ENCODE results near the gene SHOC1. TPM values are rescaled to one million over a fixed set of nuclear protein-coding genes. Genes with fewer than 3 reads are reported as not detected.

Gene SHOC1
- total RNA-seq, 3 donors from 2014 or later (not counting 1 experiment from before 2014, with no cell fraction given), result not detected

DNA sequence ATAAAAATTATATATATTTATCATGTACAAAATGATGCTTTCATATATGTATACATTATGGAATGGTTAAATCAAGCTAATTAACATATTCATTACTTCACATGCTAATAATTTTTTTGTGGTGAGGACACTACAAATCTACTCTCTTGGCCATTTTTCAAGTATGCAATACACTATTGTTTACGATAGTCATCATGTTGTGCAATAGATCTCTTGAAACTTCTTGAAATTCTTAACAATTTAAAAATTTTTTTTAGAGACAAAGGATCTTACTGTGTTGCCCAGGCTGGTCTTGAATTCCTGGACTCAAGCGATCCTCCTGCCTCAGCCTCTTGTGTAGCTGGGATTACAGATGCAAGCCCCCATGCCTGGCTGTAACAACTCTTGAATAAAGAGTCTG lies 45.2 kb upstream of the SHOC1 start:
- Histone ChIP-seq H3K27ac (ENCODE audit: low read length) (no peak overlapping the region), H3K4me3 (ENCODE audit: low read length) (no peak overlapping the region), H3K9me3 (ENCODE audit: control insufficient read depth, insufficient read depth, low read length) (no peaks in the 10 kb centered on the region), H3K36me3 (ENCODE audit: control insufficient read depth, insufficient read depth, low read length) (no peaks in the 10 kb centered on the region), H3K27me3 (ENCODE audit: control insufficient read depth, insufficient read depth, low read length) (no peaks in the 10 kb centered on the region), H3K4me1 (ENCODE audit: control insufficient read depth, insufficient read depth, low read length) (no peaks in the 10 kb centered on the region)
- intact Hi-C loops (cut with micrococcal nuclease), result no loop called here
- H3K9me3 Mint-ChIP-seq, result no peaks in the 10 kb centered on the region
- no peak for TF ChIP-seq CTCF (IDR thresholded peaks at IDR 0.05)
- no peak overlapping the region for H3K4me3 Mint-ChIP-seq
- no peaks in the 10 kb centered on the region for H3K4me1 Mint-ChIP-seq
- H3K27me3 Mint-ChIP-seq (ENCODE audit: low read depth in 2 of 2), result peaks cover 15 to 33% of the 10 kb centered on the region in 2 donors
- DNase-seq (no peak), ATAC-seq (no peak)
- H3K27ac Mint-ChIP-seq, result no peak overlapping the region
- WGBS (ENCODE audit: insufficient coverage), result 86% methylated on average over 2 of the region's 2 CpGs
- no peaks in the 10 kb centered on the region for H3K36me3 Mint-ChIP-seq

- H3K27me3 ChIP-seq (ENCODE audit: control insufficient read depth, insufficient read depth, low read length), result no peaks in the 10 kb centered on the region
- Mint-ChIP-seq H3K27ac (no peak overlapping the region), H3K36me3 (no peaks in the 10 kb centered on the region), H3K4me3 (no peak overlapping the region), H3K4me1 (no peaks in the 10 kb centered on the region), H3K9me3 (no peaks in the 10 kb centered on the region), H3K27me3 (ENCODE audit: low read depth in 2 of 2) (peaks cover 16 to 37% of the 10 kb centered on the region in 2 donors)
- DNase-seq (no peak), ATAC-seq (no peak)
- no peaks in the 10 kb centered on the region for H3K4me1 ChIP-seq (ENCODE audit: control insufficient read depth, insufficient read depth, low read length)
- 63% methylated on average over 6 of the region's 6 CpGs for WGBS (ENCODE audit: insufficient coverage)
- intact Hi-C loops (cut with micrococcal nuclease), result no loop called here
- no peak overlapping the region for H3K27ac ChIP-seq (ENCODE audit: low read length)
- TF ChIP-seq CTCF (IDR thresholded peaks at IDR 0.05), result no peak
- H3K9me3 ChIP-seq (ENCODE audit: control insufficient read depth, insufficient read depth, low read length), result no peaks in the 10 kb centered on the region
- H3K36me3 ChIP-seq (ENCODE audit: control insufficient read depth, insufficient read depth, low read length), result no peaks in the 10 kb centered on the region
- H3K4me3 ChIP-seq (ENCODE audit: low read length), result no peak overlapping the region
Measured at GRCh38 chr9:111839387-111839786, 44.6 kb upstream of the SHOC1 start.

- DNase-seq (no peak), ATAC-seq (no peak)
- Histone ChIP-seq H3K36me3 (ENCODE audit: control insufficient read depth, insufficient read depth, low read length) (no peaks in the 10 kb centered on the region), H3K27ac (ENCODE audit: low read length) (no peak overlapping the region), H3K4me1 (ENCODE audit: control insufficient read depth, insufficient read depth, low read length) (no peaks in the 10 kb centered on the region), H3K9me3 (ENCODE audit: control insufficient read depth, insufficient read depth, low read length) (no peaks in the 10 kb centered on the region), H3K27me3 (ENCODE audit: control insufficient read depth, insufficient read depth, low read length) (no peaks in the 10 kb centered on the region), H3K4me3 (ENCODE audit: low read length) (no peak overlapping the region)
- no peak overlapping the region for H3K4me3 Mint-ChIP-seq
- no peaks in the 10 kb centered on the region for H3K36me3 Mint-ChIP-seq
- H3K9me3 Mint-ChIP-seq, result no peaks in the 10 kb centered on the region
- intact Hi-C loops (cut with micrococcal nuclease), result no loop called here
- peaks cover 16 to 37% of the 10 kb centered on the region in 2 donors for H3K27me3 Mint-ChIP-seq (ENCODE audit: low read depth in 2 of 2)
- 18% methylated on average over 2 of the region's 2 CpGs for WGBS (ENCODE audit: insufficient coverage)
- no peaks in the 10 kb centered on the region for H3K4me1 Mint-ChIP-seq
- no peak for TF ChIP-seq CTCF (IDR thresholded peaks at IDR 0.05)
- H3K27ac Mint-ChIP-seq, result no peak overlapping the region
Measured at GRCh38 chr9:111838439-111838838, 43.7 kb upstream of the SHOC1 start.

GRCh38 chr9:111836311-111836710 lies 41.6 kb upstream of the SHOC1 start:
- intact Hi-C loops (cut with micrococcal nuclease), result no loop called here
- Mint-ChIP-seq H3K36me3 (no peaks in the 10 kb centered on the region), H3K9me3 (no peaks in the 10 kb centered on the region), H3K4me1 (no peaks in the 10 kb centered on the region), H3K27me3 (ENCODE audit: low read depth in 2 of 2) (peaks cover 16 to 37% of the 10 kb centered on the region in 2 donors), H3K4me3 (no peak overlapping the region), H3K27ac (no peak overlapping the region)
- no CpG with 5 or more reads among the region's 2 CpGs for WGBS (ENCODE audit: insufficient coverage)
- no peak overlapping the region for H3K27ac ChIP-seq (ENCODE audit: low read length)
- DNase-seq (no peak), ATAC-seq (no peak)
- H3K9me3 ChIP-seq (ENCODE audit: control insufficient read depth, insufficient read depth, low read length), result no peaks in the 10 kb centered on the region
- no peaks in the 10 kb centered on the region for H3K36me3 ChIP-seq (ENCODE audit: control insufficient read depth, insufficient read depth, low read length)
- no peaks in the 10 kb centered on the region for H3K27me3 ChIP-seq (ENCODE audit: control insufficient read depth, insufficient read depth, low read length)
- H3K4me1 ChIP-seq (ENCODE audit: control insufficient read depth, insufficient read depth, low read length), result no peaks in the 10 kb centered on the region
- no peak overlapping the region for H3K4me3 ChIP-seq (ENCODE audit: low read length)
- no peak for TF ChIP-seq CTCF (IDR thresholded peaks at IDR 0.05)

Data from natural killer cell (primary cell).